NB4 (cell line): ENCODE results near the gene PNRC2.

ENCODE experiments used
- CTCF ChIP-seq: IDR thresholded peaks from one replicate; pipeline ENCODE4 v1.5.1; 2012; ENCODE audit warnings: low read depth, low read length
- MAX ChIP-seq: IDR thresholded peaks from 2 replicates; pipeline ENCODE4 v1.6.1; 2011; ENCODE audit warnings: low read depth, low read length
- MYC ChIP-seq: IDR thresholded peaks from 2 replicates; pipeline ENCODE4 v1.6.1; 2011; ENCODE audit warnings: low read depth, low read length
- POLR2A ChIP-seq: IDR thresholded peaks from 2 replicates; pipeline ENCODE4 v1.6.1; 2011; ENCODE audit warnings: mild to moderate bottlenecking; ENCODE audit not compliant: insufficient read length; ENCODE audit errors: extremely low read depth

- TF ChIP-seq CTCF (no peak), POLR2A (no peak), MAX (no peak), MYC (no peak)
Observed at GRCh38 chr1:23967871-23968270, 8.2 kb downstream of the PNRC2 start.
